Stomach (tissue), 4 donors: ENCODE data around the gene FAM9C.

Experiments
- POLR2A ChIP-seq, 4 donors: fragments of 450-650 bp; IDR thresholded peaks; one replicate each; pipeline ENCODE4 v1.6.1; 2016; ENCODE audit warnings: antibody characterized with exemption in 4 of 4, control low read depth in 2 of 4, mild to moderate bottlenecking in 1 of 4, moderate library complexity in 1 of 4
- POLR2AphosphoS5 ChIP-seq, 3 donors: sonication (generic); formaldehyde crosslinking; IDR thresholded peaks; one replicate each; pipeline ENCODE4 v1.6.1; 2016; ENCODE audit warnings: antibody characterized with exemption in 3 of 3
- TF ChIP-seq, protein P1 (sequence below), 7 experiments: fragments of 450-650 bp in 4 of 7; fragments of 200-600 bp in 3 of 7; sonication (generic) in 3 of 7; IDR thresholded peaks; one replicate each; pipeline ENCODE4 v1.5.1; 2016 to 2019; ENCODE audit warnings: antibody characterized with exemption in 7 of 7, control low read depth in 2 of 7, mild to moderate bottlenecking in 1 of 7

DNA sequence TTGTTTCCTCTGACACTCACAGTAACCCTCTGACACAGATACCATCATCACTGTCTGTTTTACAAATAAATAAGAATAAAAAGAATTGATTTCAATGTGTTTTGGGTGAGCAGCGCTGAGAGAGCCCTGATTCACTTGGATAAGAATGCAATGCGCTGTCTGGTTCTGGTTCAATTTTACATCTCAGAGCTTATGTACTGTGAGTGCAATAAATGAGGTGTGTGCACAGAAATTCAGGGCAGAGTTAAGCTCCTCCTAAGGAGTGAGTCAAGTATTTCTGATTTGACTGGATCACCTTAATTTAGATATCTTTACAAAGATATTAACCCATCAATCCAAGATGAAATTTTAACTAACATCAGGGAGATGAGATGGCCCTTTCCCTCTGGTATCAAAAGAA, 11.2 kb downstream of the FAM9C start:
- TF ChIP-seq, protein P1, sequence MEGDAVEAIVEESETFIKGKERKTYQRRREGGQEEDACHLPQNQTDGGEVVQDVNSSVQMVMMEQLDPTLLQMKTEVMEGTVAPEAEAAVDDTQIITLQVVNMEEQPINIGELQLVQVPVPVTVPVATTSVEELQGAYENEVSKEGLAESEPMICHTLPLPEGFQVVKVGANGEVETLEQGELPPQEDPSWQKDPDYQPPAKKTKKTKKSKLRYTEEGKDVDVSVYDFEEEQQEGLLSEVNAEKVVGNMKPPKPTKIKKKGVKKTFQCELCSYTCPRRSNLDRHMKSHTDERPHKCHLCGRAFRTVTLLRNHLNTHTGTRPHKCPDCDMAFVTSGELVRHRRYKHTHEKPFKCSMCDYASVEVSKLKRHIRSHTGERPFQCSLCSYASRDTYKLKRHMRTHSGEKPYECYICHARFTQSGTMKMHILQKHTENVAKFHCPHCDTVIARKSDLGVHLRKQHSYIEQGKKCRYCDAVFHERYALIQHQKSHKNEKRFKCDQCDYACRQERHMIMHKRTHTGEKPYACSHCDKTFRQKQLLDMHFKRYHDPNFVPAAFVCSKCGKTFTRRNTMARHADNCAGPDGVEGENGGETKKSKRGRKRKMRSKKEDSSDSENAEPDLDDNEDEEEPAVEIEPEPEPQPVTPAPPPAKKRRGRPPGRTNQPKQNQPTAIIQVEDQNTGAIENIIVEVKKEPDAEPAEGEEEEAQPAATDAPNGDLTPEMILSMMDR (IDR thresholded peaks at IDR 0.05), result no peak
- TF ChIP-seq POLR2A (IDR thresholded peaks at IDR 0.05) (no peak), POLR2AphosphoS5 (IDR thresholded peaks at IDR 0.05) (no peak)
